Uterus (tissue), 2 donors: ENCODE measurements around the gene C8A.

Experiments used
- CTCF ChIP-seq, 4 experiments: fragments of 200-600 bp in 2 of 4; fragments of 450-650 bp in 2 of 4; sonication (generic) in 2 of 4; IDR thresholded peaks; one replicate each; pipeline ENCODE4 v1.5.1; 2016 to 2019; ENCODE audit warnings: antibody characterized with exemption in 4 of 4, mild to moderate bottlenecking in 2 of 4, moderate library complexity in 1 of 4
- POLR2A ChIP-seq, 2 donors: fragments of 450-650 bp; IDR thresholded peaks; one replicate each; pipeline ENCODE4 v1.6.1; 2016; ENCODE audit warnings: antibody characterized with exemption in 2 of 2, mild to moderate bottlenecking in 1 of 2, moderate library complexity in 1 of 2

GRCh38 chr1:56844545-56845136, 10.0 kb upstream of the C8A start:
- TF ChIP-seq CTCF (IDR thresholded peaks at IDR 0.05) (no peak), POLR2A (IDR thresholded peaks at IDR 0.05) (no peak)
